Measurements from ENCODE around the gene GAST.
"Not testable (repeated sequence)": the region's sequence is repeated elsewhere in the genome, so short reads cannot be mapped to it uniquely, and the experiment has no call there.

Gene GAST

GRCh38 chr17:41684035-41684434 lies 28.1 kb upstream of the GAST start:
- no peak for DNase-seq

GRCh38 chr17:41685753-41686152 lies 26.4 kb upstream of the GAST start:
- DNase-seq = not testable (repeated sequence)

GRCh38 chr17:41686281-41686680 lies 25.9 kb upstream of the GAST start:
- DNase-seq = no peak

GRCh38 chr17:41687828-41688640 lies 24.1 kb upstream of the GAST start:
- DNase-seq = peak; percentile 75

- DNase-seq = peak; percentile 100
Observed at GRCh38 chr17:41688641-41689496, 23.3 kb upstream of the GAST start, which contains the start of gene EIF1. EIF1 (plus strand) TSS chr17:41688885; CDS start chr17:41689039, 154 bp downstream.

GRCh38 chr17:41689497-41690299 lies 22.4 kb upstream of the GAST start:
- peak; percentile 30 for DNase-seq

- no peak for DNase-seq
Observed at GRCh38 chr17:41690497-41690896, 21.6 kb upstream of the GAST start.

- DNase-seq = no peak
Observed at GRCh38 chr17:41691031-41691777, 20.9 kb upstream of the GAST start.

- no peak for DNase-seq
Observed at GRCh38 chr17:41692722-41693521, 19.2 kb upstream of the GAST start.

GRCh38 chr17:41695134-41695661 lies 16.9 kb upstream of the GAST start:
- no peak for DNase-seq

- DNase-seq = peak; percentile 52
Observed at GRCh38 chr17:41695954-41696757, 16.0 kb upstream of the GAST start.

- DNase-seq = no peak
Observed at GRCh38 chr17:41697122-41697962, 14.8 kb upstream of the GAST start.

GRCh38 chr17:41700843-41701242 lies 11.3 kb upstream of the GAST start:
- not testable (repeated sequence) for DNase-seq

GRCh38 chr17:41702712-41703111 lies 9.4 kb upstream of the GAST start:
- DNase-seq = no peak

GRCh38 chr17:41705271-41705991 lies 6.7 kb upstream of the GAST start:
- DNase-seq = no peak

GRCh38 chr17:41707803-41708669 lies 4.1 kb upstream of the GAST start:
- no peak for DNase-seq

GRCh38 chr17:41710472-41711090 lies 1.6 kb upstream of the GAST start:
- peak; percentile 51 for DNase-seq
